Aorta (tissue), 5 donors: ENCODE measurements around the gene IL19. TPM values are rescaled to one million over a fixed set of nuclear protein-coding genes. Genes with fewer than 3 reads are reported as not detected.

ENCODE experiments used
- ATAC-seq: fragments of 200-7000 bp; cut with Tn5 transposase; one replicate; pipeline ENCODE4 v1.9.1; 2022; ENCODE audit warnings: moderate library complexity; ENCODE audit not compliant: low FRiP score
- DNase-seq, 2 donors: peaks; one replicate each; pipeline ENCODE4 v3.0.0-alpha.2; 2020
- H3K27ac ChIP-seq, 2 donors: one replicate each; pipeline ENCODE4 v1.5.1; 2013; ENCODE audit warnings: low read length in 2 of 2, mild to moderate bottlenecking in 2 of 2, moderate library complexity in 2 of 2, control low read depth in 1 of 2, inconsistent platforms in 1 of 2, low read depth in 1 of 2
- H3K27me3 ChIP-seq, 2 donors: one replicate each; pipeline ENCODE4 v1.6.1; 2013; ENCODE audit warnings: control low read depth in 1 of 2, low read length in 1 of 2, mild to moderate bottlenecking in 1 of 2, moderate library complexity in 1 of 2; ENCODE audit not compliant: insufficient read depth in 2 of 2, control insufficient read depth in 1 of 2
- H3K36me3 ChIP-seq, 2 donors: one replicate each; pipeline ENCODE4 v1.6.1; 2013; ENCODE audit warnings: control low read depth in 1 of 2, low read length in 1 of 2, mild to moderate bottlenecking in 1 of 2; ENCODE audit not compliant: insufficient read depth in 2 of 2, control insufficient read depth in 1 of 2
- H3K4me1 ChIP-seq, 2 donors: one replicate each; pipeline ENCODE4 v1.6.1; 2013; ENCODE audit warnings: low read length in 2 of 2, control low read depth in 1 of 2, mild to moderate bottlenecking in 1 of 2, moderate library complexity in 1 of 2; ENCODE audit not compliant: insufficient read depth in 2 of 2, control insufficient read depth in 1 of 2
- H3K4me3 ChIP-seq, 2 donors: one replicate each; pipeline ENCODE4 v1.5.1; 2013; ENCODE audit warnings: low read length in 2 of 2, control low read depth in 1 of 2, mild to moderate bottlenecking in 1 of 2
- H3K9me3 ChIP-seq: one replicate; pipeline ENCODE4 v1.6.1; 2013; ENCODE audit warnings: mild to moderate bottlenecking, low read length; ENCODE audit not compliant: control insufficient read depth
- WGBS, 2 donors: extraction: QIAGEN DNeasy Blood & Tissue Kit; methylation state at CpG; one replicate each; pipeline ENCODE4 v1.1.7; 2013; 5-methylcytosine and 5-hydroxymethylcytosine counted together
- intact Hi-C, 2 donors: fragments of 100-400 bp; cut with DNase I; formaldehyde crosslinking; loops; one replicate each; pipeline versions ENCODE4 v1.14.2 to v1.15.0; 2022
- polyA plus RNA-seq, 2 donors: library from polyadenylated mRNA; stranded (reverse); fragments of 200-250 nt; gene quantifications; one replicate each; pipeline ENCODE4 v1.2.3, GENCODE V29; 2013
- total RNA-seq, 2 donors: library from RNA; stranded (reverse); fragmentation: NEBNext Ultra II Directional; extraction: Animal tissue kit (Norgen Biotek cat#: 25700); gene quantifications; one replicate each; pipeline ENCODE4 v1.2.1, GENCODE V29; 2021
- donor health status: healthy with polysubstance abuse.
- donor health status: Bipolar disorder and iron deficiency.
- donor health status: DM: no; HTN: no; CAD: no.
- donor health status: DM: no; HTN: no; CAD: no.
- donor health status: DM: yes; HTN: yes; CAD: no.

The IL19 gene
- total and polyA plus RNA-seq, 4 donors = not detected

GRCh38 chr1:206766251-206766856 is 4.2 kb upstream of the IL19 start:
- DNase-seq (peak; percentile 79 to 84), ATAC-seq (peak; percentile 60)
- H3K4me1 ChIP-seq = no peaks in the 10 kb centered on the region
- peaks cover 0 to 3% of the 10 kb centered on the region in 2 donors for H3K27me3 ChIP-seq
- intact Hi-C loops = no loop called here
- no peak overlapping the region for H3K4me3 ChIP-seq
- peaks cover 6% of the 10 kb centered on the region for H3K9me3 ChIP-seq
- no peaks in the 10 kb centered on the region for H3K36me3 ChIP-seq
- no peak overlapping the region for H3K27ac ChIP-seq
- 35 to 37% methylated on average over 8 of the region's 8 CpGs for WGBS, 2 donors

GRCh38 chr1:206768472-206769303 is 1.9 kb upstream of the IL19 start:
- WGBS, 2 donors = 78 to 79% methylated on average over 14 of the region's 14 CpGs
- intact Hi-C loops = no loop called here
- ATAC-seq = no peak
- Histone ChIP-seq H3K4me1 (no peaks in the 10 kb centered on the region), H3K27me3 (no peaks in the 10 kb centered on the region), H3K36me3 (no peaks in the 10 kb centered on the region), H3K27ac (no peak overlapping the region), H3K9me3 (peaks cover 3% of the 10 kb centered on the region), H3K4me3 (no peak overlapping the region)
- DNase-seq = no peak

- no peaks in the 10 kb centered on the region for H3K36me3 ChIP-seq
- no peak overlapping the region for H3K27ac ChIP-seq
- intact Hi-C loops = no loop called here
- no peak for ATAC-seq
- no peak overlapping the region for H3K4me3 ChIP-seq
- no peaks in the 10 kb centered on the region for H3K27me3 ChIP-seq
- H3K9me3 ChIP-seq = peaks cover 1% of the 10 kb centered on the region
- H3K4me1 ChIP-seq = no peaks in the 10 kb centered on the region
- WGBS, 2 donors = 79 to 84% methylated on average over 7 of the region's 7 CpGs
- no peak for DNase-seq
Observed at GRCh38 chr1:206769304-206769731, 1.3 kb upstream of the IL19 start.

GRCh38 chr1:206771338-206771692 is 742 bp downstream of the IL19 start:
- ATAC-seq (no peak), DNase-seq (no peak)
- Histone ChIP-seq H3K9me3 (no peaks in the 10 kb centered on the region), H3K27me3 (no peaks in the 10 kb centered on the region), H3K4me3 (no peak overlapping the region), H3K36me3 (no peaks in the 10 kb centered on the region), H3K27ac (no peak overlapping the region), H3K4me1 (no peaks in the 10 kb centered on the region)
- WGBS, 2 donors = 66% methylated on average over 4 of the region's 4 CpGs
- intact Hi-C loops = no loop called here

- Histone ChIP-seq H3K27ac (no peak within 1 kb of the TSS), H3K36me3 (no peaks in the 10 kb centered on the region), H3K4me1 (no peaks in the 10 kb centered on the region), H3K9me3 (no peaks in the 10 kb centered on the region), H3K4me3 (no peak within 1 kb of the TSS), H3K27me3 (no peaks in the 10 kb centered on the region)
- 85 to 89% methylated on average over 8 of the region's 8 CpGs for WGBS, 2 donors
- DNase-seq (peak in 1 of 2 donors; percentile 63), ATAC-seq (no peak)
- intact Hi-C loops = no loop called here
Observed at GRCh38 chr1:206772243-206772937, 1.8 kb downstream of the IL19 start, which contains the start of gene IL10. IL10 (minus strand) TSS chr1:206772494; CDS start chr1:206772435, 59 bp downstream.

- no peaks in the 10 kb centered on the region for H3K4me1 ChIP-seq
- H3K36me3 ChIP-seq = no peaks in the 10 kb centered on the region
- H3K4me3 ChIP-seq = no peak overlapping the region
- H3K27me3 ChIP-seq = no peaks in the 10 kb centered on the region
- H3K27ac ChIP-seq = no peak overlapping the region
- DNase-seq = no peak
- intact Hi-C loops = no loop called here
- WGBS, 2 donors = 70 to 74% methylated on average over 3 of the region's 3 CpGs
- no peak for ATAC-seq
- H3K9me3 ChIP-seq = no peaks in the 10 kb centered on the region
Observed at GRCh38 chr1:206774093-206774492, 3.5 kb downstream of the IL19 start.

- Histone ChIP-seq H3K27me3 (no peaks in the 10 kb centered on the region), H3K4me1 (no peaks in the 10 kb centered on the region), H3K9me3 (no peaks in the 10 kb centered on the region), H3K36me3 (no peaks in the 10 kb centered on the region), H3K4me3 (no peak overlapping the region), H3K27ac (no peak overlapping the region)
- intact Hi-C loops = no loop called here
- no peak for ATAC-seq
- no peak for DNase-seq
- WGBS, 2 donors = 81 to 84% methylated on average over 4 of the region's 4 CpGs
Observed at GRCh38 chr1:206776229-206776628, 5.7 kb downstream of the IL19 start.

- DNase-seq = no peak
- intact Hi-C loops = no loop called here
- Histone ChIP-seq H3K9me3 (no peaks in the 10 kb centered on the region), H3K27me3 (no peaks in the 10 kb centered on the region), H3K4me3 (no peak overlapping the region), H3K4me1 (no peaks in the 10 kb centered on the region), H3K27ac (no peak overlapping the region), H3K36me3 (no peaks in the 10 kb centered on the region)
- WGBS, 2 donors = 89 to 92% methylated on average over 7 of the region's 7 CpGs
- no peak for ATAC-seq
Observed at GRCh38 chr1:206778031-206778430, 7.5 kb downstream of the IL19 start.
